CMK (cell line): ENCODE data around the gene FAF1.

Source experiments
- DNase-seq: peaks from one replicate; pipeline ENCODE4 v3.0.0-alpha.2; 2010; ENCODE audit warnings: low read depth

Gene FAF1

DNA sequence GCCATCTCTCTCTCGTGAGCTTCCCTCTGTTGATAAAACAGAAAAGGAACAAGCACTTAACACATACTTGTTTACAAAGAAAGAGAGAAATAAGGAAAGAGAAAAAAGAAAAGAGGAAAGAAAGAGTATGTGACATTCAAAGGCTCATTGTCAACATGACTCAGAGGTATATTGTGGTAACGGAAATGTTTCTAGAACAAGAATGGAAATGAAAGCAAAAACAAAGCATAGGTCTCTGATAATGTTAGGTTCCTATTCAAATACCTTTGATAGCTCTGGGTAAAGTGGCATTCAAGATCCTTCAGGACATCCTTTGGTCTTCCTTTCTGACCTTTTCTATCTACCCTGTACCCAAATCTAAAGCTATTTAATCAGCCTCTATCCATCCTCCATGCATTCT lies 469.4 kb downstream of the FAF1 start:
- no peak for DNase-seq

DNA sequence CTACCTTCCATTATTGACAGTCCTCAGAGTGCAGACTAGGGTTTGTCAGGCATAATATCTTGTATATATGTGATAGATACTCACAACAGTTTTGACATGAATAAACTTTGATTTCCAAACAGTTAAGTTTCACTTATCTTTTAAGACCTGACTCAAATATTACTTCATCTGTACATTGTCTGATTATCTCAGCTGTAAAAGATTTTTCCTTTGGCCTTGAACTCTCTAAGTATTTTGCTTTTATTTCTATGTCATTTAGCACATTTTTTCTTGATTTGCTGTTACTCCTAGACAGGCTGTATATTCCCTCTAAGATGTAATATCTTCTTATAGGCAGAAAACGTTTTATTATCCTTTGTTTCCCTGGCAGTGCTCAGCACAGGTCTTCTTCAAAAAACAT lies 471.2 kb downstream of the FAF1 start:
- DNase-seq, result no peak

- DNase-seq, result no peak
Observed at GRCh38 chr1:50488356-50488755, 471.7 kb downstream of the FAF1 start.

- DNase-seq, result no peak
Observed at GRCh38 chr1:50487725-50488124, 472.3 kb downstream of the FAF1 start.

- DNase-seq, result no peak
Observed at GRCh38 chr1:50481142-50481736, 478.8 kb downstream of the FAF1 start.

DNA sequence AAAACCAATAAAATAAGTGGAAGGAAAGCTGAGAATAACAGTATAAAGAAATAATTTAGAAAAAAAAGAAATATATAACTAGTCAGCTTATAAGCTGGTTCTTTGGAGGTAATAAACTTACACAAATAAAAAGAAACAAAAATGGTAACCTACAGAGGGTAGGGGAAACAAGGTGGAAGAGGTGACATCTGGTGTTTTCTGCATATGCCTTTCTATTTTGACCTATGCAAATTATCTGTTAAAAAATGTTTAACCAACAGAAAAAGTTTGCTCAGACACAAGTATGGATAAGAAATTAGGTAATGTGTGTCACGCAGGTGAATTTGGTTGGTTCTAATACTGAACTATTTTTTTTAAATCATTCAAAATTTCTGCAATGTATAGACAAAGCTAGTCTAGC lies 483.3 kb downstream of the FAF1 start:
- DNase-seq, result no peak

- DNase-seq, result no peak
Observed at GRCh38 chr1:50474859-50475809, 484.9 kb downstream of the FAF1 start.

DNA sequence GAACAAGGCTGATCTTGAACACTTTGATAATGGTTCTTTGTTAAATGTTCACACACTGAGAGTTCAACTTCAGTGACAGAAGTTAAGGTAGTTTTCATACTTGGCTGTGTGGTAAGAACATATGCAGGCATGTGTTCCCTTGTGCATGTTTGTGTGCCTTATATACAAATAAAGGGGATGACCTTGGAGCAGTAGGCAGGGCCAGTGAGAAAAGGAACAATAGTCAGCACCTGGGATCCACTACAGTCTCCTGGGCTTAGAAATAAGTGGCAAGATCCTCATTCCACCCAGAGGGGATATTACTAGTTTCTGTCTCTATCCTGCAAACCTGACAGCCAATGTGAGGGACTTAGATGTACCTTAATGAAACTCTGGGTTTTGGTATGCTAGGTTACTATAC lies 486.6 kb downstream of the FAF1 start:
- no peak for DNase-seq

- peak; percentile 25 for DNase-seq
Observed at GRCh38 chr1:50471967-50472366, 488.1 kb downstream of the FAF1 start.

DNA sequence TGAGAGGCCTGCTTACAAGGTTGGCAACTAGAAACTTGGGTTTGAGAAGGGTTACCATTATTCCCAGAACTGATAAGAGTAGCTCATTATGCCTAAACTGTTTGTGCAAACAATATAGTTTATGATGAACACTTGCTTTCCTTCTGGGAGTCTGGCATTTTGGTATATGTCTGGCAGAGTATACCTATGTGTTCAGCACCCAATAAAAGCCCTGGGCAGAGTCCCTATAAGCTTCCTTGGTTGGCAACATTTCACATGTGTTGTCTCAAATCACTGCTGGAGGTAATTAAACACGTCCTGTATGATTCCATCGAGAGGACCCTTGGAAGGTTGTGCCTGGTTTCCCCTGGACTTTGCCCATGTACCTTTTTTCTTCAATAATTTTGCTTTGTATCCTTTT lies 497.1 kb downstream of the FAF1 start:
- no peak for DNase-seq

DNA sequence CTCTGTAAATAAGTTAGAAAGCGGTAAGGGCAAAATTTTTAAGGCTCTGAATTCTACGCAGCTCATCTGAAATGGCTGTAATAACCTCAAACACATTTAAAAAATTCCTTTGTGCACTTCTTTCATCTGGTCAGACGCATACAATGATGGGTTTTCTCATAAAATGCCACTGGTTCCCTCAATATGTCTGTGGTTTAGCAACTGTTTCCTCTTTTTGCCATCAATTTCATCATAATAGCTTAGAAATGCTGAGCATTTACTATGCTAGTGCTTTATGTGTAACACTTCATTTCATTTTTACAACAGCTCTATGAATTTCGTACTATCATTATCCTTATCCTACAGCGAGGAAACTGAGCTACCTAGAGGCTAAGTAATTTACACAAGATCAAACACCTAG lies 501.6 kb downstream of the FAF1 start:
- DNase-seq, result no peak

GRCh38 chr1:50454911-50455310 lies 505.2 kb downstream of the FAF1 start:
- no peak for DNase-seq

- no peak for DNase-seq
Observed at GRCh38 chr1:50453266-50453665, 506.8 kb downstream of the FAF1 start.

GRCh38 chr1:50452700-50453099 lies 507.4 kb downstream of the FAF1 start:
- DNase-seq, result no peak

GRCh38 chr1:50450861-50451653 lies 509.0 kb downstream of the FAF1 start:
- DNase-seq, result no peak

DNA sequence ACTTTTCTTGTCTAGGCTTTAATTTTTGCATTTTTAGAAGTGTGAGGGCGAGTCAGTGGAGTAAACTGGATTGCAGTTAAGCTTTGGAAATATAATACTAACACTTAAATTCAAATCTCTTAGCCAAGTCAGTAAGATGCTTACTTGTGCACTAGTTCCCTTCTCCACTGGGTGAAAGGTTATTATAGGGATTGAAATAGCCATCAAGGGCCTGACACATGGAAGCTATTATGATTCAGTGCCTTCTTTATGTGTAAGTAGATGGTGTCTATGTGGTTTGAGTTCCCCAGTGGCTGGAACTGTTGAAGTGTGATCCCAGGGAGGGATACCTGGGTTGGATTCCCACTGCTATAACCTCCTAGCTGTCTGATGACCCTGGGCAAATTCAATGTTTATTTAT lies 512.1 kb downstream of the FAF1 start:
- no peak for DNase-seq

DNA sequence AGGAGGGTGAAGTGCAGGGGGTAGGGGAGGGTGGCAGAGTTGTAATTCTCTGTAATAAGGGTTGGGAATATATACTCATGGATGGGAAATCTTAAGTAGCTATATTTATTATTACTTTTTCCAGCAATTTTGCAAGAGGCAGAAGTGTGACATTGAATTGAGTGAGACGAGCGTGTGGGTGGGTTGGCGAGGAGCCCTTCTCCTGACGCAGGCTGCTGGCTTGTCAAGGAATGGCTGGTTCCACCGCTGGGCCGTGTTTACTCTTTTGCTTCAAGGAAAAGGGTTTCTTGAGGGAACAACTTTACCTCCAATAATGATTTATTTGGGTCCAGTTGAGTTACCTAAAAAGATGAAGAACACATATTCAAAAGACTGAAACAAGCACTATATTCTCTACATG lies 518.9 kb downstream of the FAF1 start:
- DNase-seq, result no peak

GRCh38 chr1:50438945-50439344 lies 521.1 kb downstream of the FAF1 start:
- DNase-seq, result no peak

DNA sequence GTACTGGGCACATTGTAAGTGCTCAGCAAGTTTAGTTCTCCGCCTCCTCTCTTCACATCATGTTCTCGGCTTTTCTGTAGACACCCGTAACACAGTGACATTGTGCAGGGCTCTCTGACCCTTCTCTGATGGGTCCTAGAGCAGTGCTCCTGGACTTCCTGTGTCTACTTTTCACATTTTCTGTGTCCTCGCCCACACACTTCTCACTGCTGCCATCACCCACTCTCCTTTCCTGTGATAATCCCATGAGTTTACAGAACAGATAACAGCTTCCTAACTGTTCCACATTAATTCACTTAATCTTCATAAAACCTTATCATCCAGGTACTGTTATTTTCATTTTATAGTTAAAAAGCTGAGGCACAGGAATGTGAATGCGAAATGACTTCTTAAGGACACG lies 523.6 kb downstream of the FAF1 start:
- no peak for DNase-seq

GRCh38 chr1:50430010-50430405 lies 530.1 kb downstream of the FAF1 start:
- DNase-seq, result no peak

DNA sequence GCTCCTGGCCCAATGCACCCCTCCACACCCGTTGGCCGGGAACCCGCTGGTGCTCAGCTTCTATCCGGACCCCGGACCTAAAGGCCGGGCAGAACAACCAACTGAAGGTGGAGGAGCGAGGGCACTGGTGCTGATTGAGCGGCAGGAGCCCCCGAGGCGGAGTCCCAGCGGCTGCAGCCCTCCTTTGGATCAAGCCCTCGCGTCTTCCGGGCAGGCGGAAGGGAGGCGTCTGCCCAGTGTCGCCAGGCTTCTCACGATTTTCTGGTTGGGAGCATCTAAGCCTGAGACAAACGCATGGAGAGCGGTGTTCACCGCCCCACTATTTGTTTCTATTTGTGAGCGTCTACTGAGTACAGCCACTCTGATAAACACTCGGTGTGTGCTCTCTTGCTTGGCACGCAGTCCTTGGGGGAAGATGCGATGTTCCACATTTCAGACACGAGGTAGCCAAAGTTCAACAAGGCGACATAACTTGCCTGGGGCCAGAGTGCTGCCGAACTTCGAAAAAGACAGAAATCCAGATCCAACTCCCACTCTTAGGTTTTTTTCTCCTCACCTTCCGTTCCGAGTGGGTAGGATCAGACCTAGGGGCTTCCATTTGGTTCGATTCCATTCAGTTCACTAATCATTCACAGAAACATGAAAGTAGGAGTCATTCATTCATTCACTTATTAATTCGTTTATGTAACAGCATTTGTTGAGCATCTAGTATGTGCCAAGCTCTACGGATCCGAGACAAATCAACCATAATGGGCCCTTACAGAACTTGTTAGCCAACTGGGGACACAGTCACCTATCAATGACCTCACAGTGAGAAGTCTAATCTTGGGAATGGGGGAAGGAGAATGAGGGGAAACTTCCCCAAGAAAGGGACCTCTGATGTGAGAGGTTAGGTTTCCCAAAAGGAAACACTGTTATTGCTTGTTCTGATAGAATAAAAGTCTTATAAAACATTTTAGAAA lies 532.0 kb downstream of the FAF1 start:
- no peak for DNase-seq
